Neutrophil (primary cell): ENCODE data around the gene C5orf15.

Source experiments
- H3K27ac ChIP-seq: fragments of 200-600 bp; sonication (generic); 2 replicates; pipeline ENCODE4 v1.5.1; 2016; ENCODE audit warnings: mild to moderate bottlenecking, moderate library complexity
- H3K27me3 ChIP-seq: fragments of 200-600 bp; sonication (generic); 2 replicates; pipeline ENCODE4 v1.6.0; 2016; ENCODE audit warnings: mild to moderate bottlenecking
- H3K36me3 ChIP-seq: fragments of 200-600 bp; sonication (generic); 2 replicates; pipeline ENCODE4 v1.5.1; 2017
- H3K4me1 ChIP-seq, 2 experiments: fragments of 200-600 bp in 1 of 2; sonication (generic) in 1 of 2; 1 replicate in 1 of 2; 2 replicates in 1 of 2; pipeline versions ENCODE4 v1.5.1 to v1.6.1; 2013 to 2016; ENCODE audit warnings: low read depth in 1 of 2, low read length in 1 of 2, mild to moderate bottlenecking in 1 of 2, moderate library complexity in 1 of 2; ENCODE audit not compliant: control insufficient read depth in 1 of 2, insufficient read depth in 1 of 2
- H3K4me3 ChIP-seq, 2 experiments: fragments of 200-600 bp in 1 of 2; sonication (generic) in 1 of 2; 1 replicate in 1 of 2; 2 replicates in 1 of 2; pipeline ENCODE4 v1.5.1; 2013 to 2016; ENCODE audit warnings: low read depth in 1 of 2, low read length in 1 of 2, mild to moderate bottlenecking in 1 of 2, moderate library complexity in 1 of 2
- H3K9me3 ChIP-seq: fragments of 200-600 bp; sonication (generic); 2 replicates; pipeline ENCODE4 v1.5.1; 2016
- TF ChIP-seq, protein P1 (sequence below): fragments of 200-600 bp; sonication (generic); IDR thresholded peaks from 2 replicates; pipeline ENCODE4 v1.5.1; 2016; ENCODE audit warnings: antibody characterized with exemption

Gene C5orf15

DNA sequence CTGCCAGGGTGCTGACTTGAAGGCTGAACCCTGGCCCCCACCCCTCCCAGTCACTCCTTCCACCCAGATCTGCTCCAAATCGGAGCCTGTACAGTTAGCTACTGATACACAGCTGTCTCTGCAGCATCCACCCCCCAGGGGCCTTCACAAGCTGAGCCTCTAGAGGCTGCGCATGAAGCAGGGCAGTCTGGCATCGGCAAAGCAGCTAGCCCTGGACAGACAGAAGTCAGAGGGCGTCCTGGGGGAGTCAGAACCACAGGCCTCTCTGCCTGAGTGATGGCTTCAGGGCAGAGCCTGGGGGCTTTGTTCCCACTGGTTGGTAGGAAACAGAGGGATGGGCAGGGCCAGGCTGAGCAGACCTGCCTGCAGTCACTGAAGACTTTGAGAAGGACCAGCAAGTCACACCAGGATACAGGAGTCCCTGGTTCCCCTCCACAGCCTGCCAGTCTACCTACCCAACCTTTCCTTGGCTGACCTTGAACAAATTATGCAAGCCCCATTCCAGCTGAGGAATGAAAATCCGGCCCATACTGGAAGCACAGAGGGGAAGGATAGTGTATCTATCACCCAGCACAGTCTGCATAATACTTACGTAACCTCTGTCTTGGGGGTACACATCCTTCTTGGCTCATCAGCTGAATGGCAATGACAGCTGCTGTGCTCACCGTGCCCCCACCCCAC, 27.6 kb upstream of the C5orf15 start:
- Histone ChIP-seq H3K27me3 (no peaks in the 10 kb centered on the region), H3K4me3 (no peak overlapping the region), H3K4me1 (no peaks in the 10 kb centered on the region), H3K9me3 (no peaks in the 10 kb centered on the region), H3K36me3 (peaks cover 1% of the 10 kb centered on the region), H3K27ac (no peak overlapping the region)
- TF ChIP-seq, protein P1, sequence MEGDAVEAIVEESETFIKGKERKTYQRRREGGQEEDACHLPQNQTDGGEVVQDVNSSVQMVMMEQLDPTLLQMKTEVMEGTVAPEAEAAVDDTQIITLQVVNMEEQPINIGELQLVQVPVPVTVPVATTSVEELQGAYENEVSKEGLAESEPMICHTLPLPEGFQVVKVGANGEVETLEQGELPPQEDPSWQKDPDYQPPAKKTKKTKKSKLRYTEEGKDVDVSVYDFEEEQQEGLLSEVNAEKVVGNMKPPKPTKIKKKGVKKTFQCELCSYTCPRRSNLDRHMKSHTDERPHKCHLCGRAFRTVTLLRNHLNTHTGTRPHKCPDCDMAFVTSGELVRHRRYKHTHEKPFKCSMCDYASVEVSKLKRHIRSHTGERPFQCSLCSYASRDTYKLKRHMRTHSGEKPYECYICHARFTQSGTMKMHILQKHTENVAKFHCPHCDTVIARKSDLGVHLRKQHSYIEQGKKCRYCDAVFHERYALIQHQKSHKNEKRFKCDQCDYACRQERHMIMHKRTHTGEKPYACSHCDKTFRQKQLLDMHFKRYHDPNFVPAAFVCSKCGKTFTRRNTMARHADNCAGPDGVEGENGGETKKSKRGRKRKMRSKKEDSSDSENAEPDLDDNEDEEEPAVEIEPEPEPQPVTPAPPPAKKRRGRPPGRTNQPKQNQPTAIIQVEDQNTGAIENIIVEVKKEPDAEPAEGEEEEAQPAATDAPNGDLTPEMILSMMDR, result no peak

DNA sequence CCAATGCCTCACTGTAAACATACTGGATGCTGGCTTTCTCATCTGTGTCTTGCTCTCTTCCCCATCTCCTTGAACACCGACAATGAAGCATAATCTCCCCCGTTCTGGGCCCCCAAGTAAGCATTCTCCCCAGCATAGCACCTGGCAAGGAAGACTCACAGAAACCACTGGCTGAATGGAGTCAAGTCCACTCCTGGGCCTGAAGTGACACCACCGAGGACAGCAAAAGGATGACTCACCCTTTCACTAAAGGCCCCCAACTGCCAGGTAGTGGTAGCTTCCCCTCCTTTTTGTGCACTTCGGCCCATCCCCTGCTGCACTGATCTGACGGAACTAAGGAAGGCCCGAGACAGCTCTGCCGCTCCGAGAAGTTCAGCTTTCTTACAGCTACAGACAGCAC, 26.9 kb upstream of the C5orf15 start:
- H3K27ac ChIP-seq, result no peak overlapping the region
- H3K27me3 ChIP-seq, result no peaks in the 10 kb centered on the region
- H3K4me1 ChIP-seq, result no peaks in the 10 kb centered on the region
- H3K9me3 ChIP-seq, result no peaks in the 10 kb centered on the region
- H3K4me3 ChIP-seq, result no peak overlapping the region
- peaks cover 8% of the 10 kb centered on the region for H3K36me3 ChIP-seq
- TF ChIP-seq, protein P1, result no peak

DNA sequence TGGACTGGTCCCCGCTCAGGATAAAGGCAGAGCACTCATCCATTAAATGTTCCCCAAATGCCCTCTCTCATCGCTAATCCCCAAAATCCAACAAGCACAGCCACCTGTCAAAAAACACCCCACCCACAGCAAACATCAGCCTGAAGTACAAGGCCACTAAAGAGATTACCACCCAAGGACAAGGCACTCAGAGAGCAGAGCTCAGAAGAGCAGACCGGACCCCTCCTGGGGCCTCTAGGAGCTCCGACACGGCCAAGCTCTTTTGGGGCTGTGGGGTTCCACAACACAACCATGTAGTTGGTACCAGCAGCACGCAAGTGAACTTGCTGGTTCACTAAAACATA, 26.5 kb upstream of the C5orf15 start:
- no peaks in the 10 kb centered on the region for H3K27me3 ChIP-seq
- H3K36me3 ChIP-seq, result peaks cover 12% of the 10 kb centered on the region
- H3K4me1 ChIP-seq, result no peaks in the 10 kb centered on the region
- H3K4me3 ChIP-seq, result no peak overlapping the region
- no peak overlapping the region for H3K27ac ChIP-seq
- no peaks in the 10 kb centered on the region for H3K9me3 ChIP-seq
- TF ChIP-seq, protein P1, result no peak

DNA sequence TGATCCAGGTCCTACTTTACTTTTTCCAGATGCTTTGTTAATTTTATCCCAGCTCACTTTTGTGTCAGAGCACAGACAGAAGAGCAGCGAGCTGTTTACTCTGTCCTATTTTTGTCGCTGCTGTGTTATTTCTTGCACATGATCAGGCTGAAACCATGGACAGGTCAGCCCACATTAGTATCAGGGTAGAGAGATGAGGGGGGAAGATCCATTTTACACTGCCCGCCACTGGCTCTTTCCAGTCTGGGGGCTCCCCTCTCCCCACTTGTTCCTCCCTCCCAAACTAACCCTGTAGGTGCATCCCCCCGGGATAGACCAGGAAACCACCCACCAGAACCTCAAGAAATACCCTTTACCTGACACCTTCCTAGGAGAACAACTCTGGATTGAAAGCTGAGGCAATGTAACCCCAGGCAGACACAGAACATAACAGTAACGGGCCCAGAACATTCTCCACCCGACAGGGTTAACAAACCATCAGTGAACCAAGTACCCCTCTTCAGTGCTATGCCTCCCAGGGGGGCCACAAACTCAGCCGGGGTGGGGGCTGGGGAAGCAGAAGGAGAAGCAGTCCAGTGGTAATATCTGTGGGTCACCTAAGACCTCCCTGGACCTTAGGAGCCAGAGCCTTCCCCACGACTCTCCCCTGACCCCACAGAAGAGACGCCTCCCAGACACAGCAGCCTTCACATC, 26.0 kb upstream of the C5orf15 start:
- no peaks in the 10 kb centered on the region for H3K27me3 ChIP-seq
- no peaks in the 10 kb centered on the region for H3K4me1 ChIP-seq
- H3K36me3 ChIP-seq, result peaks cover 16% of the 10 kb centered on the region
- H3K27ac ChIP-seq, result no peak overlapping the region
- no peaks in the 10 kb centered on the region for H3K9me3 ChIP-seq
- TF ChIP-seq, protein P1, result no peak
- H3K4me3 ChIP-seq, result no peak overlapping the region

DNA sequence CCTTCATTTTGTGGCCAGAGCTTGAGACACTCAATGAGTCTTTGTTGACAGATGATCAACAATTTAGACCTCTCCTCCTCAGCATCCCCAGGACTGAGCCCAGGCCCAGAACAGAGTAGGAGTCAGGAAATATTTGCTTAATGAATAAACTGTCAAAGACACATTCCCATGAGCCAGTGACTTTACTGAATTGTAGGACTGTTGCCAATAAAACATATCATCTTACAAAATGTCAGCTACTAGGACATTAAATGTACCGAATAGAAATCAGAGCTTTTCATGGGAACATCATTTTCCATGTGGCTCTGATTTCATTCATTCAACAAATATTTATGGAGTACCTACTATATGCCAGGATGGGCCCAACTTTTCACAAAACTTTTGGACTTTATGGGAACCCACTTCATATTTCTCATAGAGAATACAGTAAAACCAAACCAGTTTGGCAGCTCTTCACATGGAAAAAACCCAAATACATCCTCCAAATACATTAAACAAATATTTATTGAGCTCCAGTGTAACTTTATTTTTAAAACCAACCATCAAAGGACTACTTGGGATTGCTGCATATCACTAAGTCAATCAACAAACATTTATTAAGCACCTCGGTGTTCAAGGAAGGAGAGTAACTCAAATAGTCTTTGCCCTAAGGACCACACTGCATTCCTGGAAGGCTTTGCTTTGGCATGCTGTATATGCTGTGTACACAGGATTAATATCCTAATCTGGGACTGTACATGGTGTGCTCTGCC, 24.9 kb upstream of the C5orf15 start:
- TF ChIP-seq, protein P1, result no peak
- no peaks in the 10 kb centered on the region for H3K9me3 ChIP-seq
- peaks cover 24% of the 10 kb centered on the region for H3K36me3 ChIP-seq
- H3K4me3 ChIP-seq, result no peak overlapping the region
- no peaks in the 10 kb centered on the region for H3K27me3 ChIP-seq
- H3K4me1 ChIP-seq, result no peaks in the 10 kb centered on the region
- no peak overlapping the region for H3K27ac ChIP-seq
